Spleen (tissue), 7 donors: ENCODE measurements around the gene ST6GALNAC3.

Experiments
- POLR2A ChIP-seq, 3 donors: fragments of 450-650 bp; IDR thresholded peaks; one replicate each; pipeline ENCODE4 v1.5.1; 2017; ENCODE audit warnings: antibody characterized with exemption in 3 of 3, mild to moderate bottlenecking in 1 of 3
- POLR2AphosphoS5 ChIP-seq, 3 donors: sonication (generic); formaldehyde crosslinking; IDR thresholded peaks; one replicate each; pipeline ENCODE4 v1.5.1; 2017; ENCODE audit warnings: antibody characterized with exemption in 3 of 3
- TF ChIP-seq, protein P1 (sequence below), 11 experiments: fragments of 200-600 bp in 7 of 11; fragments of 450-650 bp in 4 of 11; sonication (generic) in 4 of 11; IDR thresholded peaks in 8 of 11; conservative IDR thresholded peaks in 3 of 11; 1 replicate in 7 of 11; 2 replicates in 4 of 11; pipeline versions ENCODE4 v1.4.0 to v1.8.0; 2016 to 2021; ENCODE audit warnings: antibody characterized with exemption in 11 of 11, inconsistent platforms in 4 of 11, mild to moderate bottlenecking in 1 of 11
- donor health status: DM: no; HTN: no; CAD: no; lungs with moderate emphysema.
- donor health status: DM: no; HTN: no; CAD: no.
- donor health status: DM: no; HTN: no; CAD: no.

DNA sequence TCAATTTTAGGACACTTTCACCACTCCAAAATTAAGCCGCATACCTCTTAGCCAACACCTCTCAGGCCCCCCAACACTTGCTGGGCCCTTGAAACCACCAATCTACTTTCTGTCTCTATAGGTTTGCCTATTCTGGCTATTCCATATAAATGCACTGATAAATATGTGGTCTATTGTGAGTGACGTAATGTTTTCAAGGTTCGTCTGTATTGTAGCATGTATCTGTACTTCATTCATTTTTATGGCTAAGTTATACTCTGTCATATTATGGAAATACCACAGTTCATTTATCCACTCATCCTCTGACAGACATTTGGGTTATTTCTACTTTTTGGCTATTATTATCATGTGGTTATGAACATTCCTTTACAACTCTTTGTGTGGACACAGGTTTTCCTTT lies 432.8 kb downstream of the ST6GALNAC3 start:
- TF ChIP-seq, protein P1, sequence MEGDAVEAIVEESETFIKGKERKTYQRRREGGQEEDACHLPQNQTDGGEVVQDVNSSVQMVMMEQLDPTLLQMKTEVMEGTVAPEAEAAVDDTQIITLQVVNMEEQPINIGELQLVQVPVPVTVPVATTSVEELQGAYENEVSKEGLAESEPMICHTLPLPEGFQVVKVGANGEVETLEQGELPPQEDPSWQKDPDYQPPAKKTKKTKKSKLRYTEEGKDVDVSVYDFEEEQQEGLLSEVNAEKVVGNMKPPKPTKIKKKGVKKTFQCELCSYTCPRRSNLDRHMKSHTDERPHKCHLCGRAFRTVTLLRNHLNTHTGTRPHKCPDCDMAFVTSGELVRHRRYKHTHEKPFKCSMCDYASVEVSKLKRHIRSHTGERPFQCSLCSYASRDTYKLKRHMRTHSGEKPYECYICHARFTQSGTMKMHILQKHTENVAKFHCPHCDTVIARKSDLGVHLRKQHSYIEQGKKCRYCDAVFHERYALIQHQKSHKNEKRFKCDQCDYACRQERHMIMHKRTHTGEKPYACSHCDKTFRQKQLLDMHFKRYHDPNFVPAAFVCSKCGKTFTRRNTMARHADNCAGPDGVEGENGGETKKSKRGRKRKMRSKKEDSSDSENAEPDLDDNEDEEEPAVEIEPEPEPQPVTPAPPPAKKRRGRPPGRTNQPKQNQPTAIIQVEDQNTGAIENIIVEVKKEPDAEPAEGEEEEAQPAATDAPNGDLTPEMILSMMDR (IDR thresholded peaks at IDR 0.05 in 8 of 11, conservative IDR thresholded peaks at IDR 0.05 in 3 of 11) = no peak
- TF ChIP-seq POLR2AphosphoS5 (IDR thresholded peaks at IDR 0.05) (no peak), POLR2A (IDR thresholded peaks at IDR 0.05) (no peak)
